Suppressor macrophage treated with lipopolysaccharide for 4 hours (primary cell): ENCODE results near the gene ARHGAP33.

Experiments used
- DNase-seq: peaks from one replicate; pipeline ENCODE4 v3.0.0-alpha.2; 2020

The ARHGAP33 gene

GRCh38 chr19:35775298-35776101 lies at the start of gene ARHGAP33:
Gene ARHGAP33, plus strand, starts transcription at chr19:35775564. Its CDS starts 95 bp downstream, at chr19:35775659.
- DNase-seq = peak; percentile 99

GRCh38 chr19:35727053-35727955 lies 48.1 kb upstream of the ARHGAP33 start:
- DNase-seq = no peak

- no peak for DNase-seq
These were observed 47.2 kb upstream of the ARHGAP33 start for GRCh38 chr19:35727956-35728706.

- no peak for DNase-seq
These were observed 46.3 kb upstream of the ARHGAP33 start for GRCh38 chr19:35729021-35729420.

- no peak for DNase-seq
These were observed 45.6 kb upstream of the ARHGAP33 start for GRCh38 chr19:35729763-35730162.

GRCh38 chr19:35730326-35730725 lies 45.0 kb upstream of the ARHGAP33 start:
- no peak for DNase-seq

- DNase-seq = no peak
These were observed 44.0 kb upstream of the ARHGAP33 start for GRCh38 chr19:35731353-35731752.

GRCh38 chr19:35731779-35732405 lies 43.5 kb upstream of the ARHGAP33 start:
- DNase-seq = no peak

GRCh38 chr19:35732540-35733179 lies 42.7 kb upstream of the ARHGAP33 start:
- DNase-seq = no peak

- DNase-seq = no peak
These were observed 41.9 kb upstream of the ARHGAP33 start for GRCh38 chr19:35733180-35734125.

- no peak for DNase-seq
These were observed 41.1 kb upstream of the ARHGAP33 start for GRCh38 chr19:35734273-35734672.

GRCh38 chr19:35734889-35735288 lies 40.5 kb upstream of the ARHGAP33 start:
- DNase-seq = no peak

- no peak for DNase-seq
These were observed 38.2 kb upstream of the ARHGAP33 start for GRCh38 chr19:35736913-35737886.

GRCh38 chr19:35738021-35738886 lies 37.1 kb upstream of the ARHGAP33 start:
- DNase-seq = no peak

GRCh38 chr19:35738887-35739229 lies 36.5 kb upstream of the ARHGAP33 start:
- no peak for DNase-seq

GRCh38 chr19:35739275-35740107 lies 35.9 kb upstream of the ARHGAP33 start:
- DNase-seq = no peak

GRCh38 chr19:35740108-35740422 lies 35.3 kb upstream of the ARHGAP33 start:
- DNase-seq = no peak
